Putamen (tissue), 1 donor: ENCODE results near the gene PIP5K1B.

Experiments used
- DNase-seq: peaks from one replicate; pipeline ENCODE4 v3.0.0-alpha.2; 2016; ENCODE audit warnings: low spot score

PIP5K1B gene

GRCh38 chr9:68859347-68859746 is 154.3 kb downstream of the PIP5K1B start:
- DNase-seq = no peak

GRCh38 chr9:68860419-68860818 is 155.4 kb downstream of the PIP5K1B start:
- no peak for DNase-seq

- no peak for DNase-seq
Observed at GRCh38 chr9:68861436-68861835, 156.4 kb downstream of the PIP5K1B start.

GRCh38 chr9:68867066-68867465 is 162.0 kb downstream of the PIP5K1B start:
- DNase-seq = no peak

GRCh38 chr9:68869022-68869421 is 164.0 kb downstream of the PIP5K1B start:
- DNase-seq = no peak

GRCh38 chr9:68870086-68870485 is 165.0 kb downstream of the PIP5K1B start:
- DNase-seq = no peak

GRCh38 chr9:68871236-68871635 is 166.2 kb downstream of the PIP5K1B start:
- DNase-seq = no peak

- no peak for DNase-seq
Observed at GRCh38 chr9:68872026-68872501, 167.0 kb downstream of the PIP5K1B start.

GRCh38 chr9:68873179-68873578 is 168.1 kb downstream of the PIP5K1B start:
- no peak for DNase-seq

- DNase-seq = no peak
Observed at GRCh38 chr9:68876273-68876672, 171.2 kb downstream of the PIP5K1B start.

GRCh38 chr9:68876681-68877080 is 171.6 kb downstream of the PIP5K1B start:
- no peak for DNase-seq

GRCh38 chr9:68877219-68877618 is 172.2 kb downstream of the PIP5K1B start:
- DNase-seq = no peak

- no peak for DNase-seq
Observed at GRCh38 chr9:68878450-68878849, 173.4 kb downstream of the PIP5K1B start.

GRCh38 chr9:68883224-68883623 is 178.2 kb downstream of the PIP5K1B start:
- DNase-seq = no peak

GRCh38 chr9:68887232-68887631 is 182.2 kb downstream of the PIP5K1B start:
- DNase-seq = no peak

- DNase-seq = no peak
Observed at GRCh38 chr9:68894502-68894901, 189.5 kb downstream of the PIP5K1B start.

- no peak for DNase-seq
Observed at GRCh38 chr9:68895741-68896478, 190.9 kb downstream of the PIP5K1B start.

GRCh38 chr9:68896486-68896885 is 191.4 kb downstream of the PIP5K1B start:
- no peak for DNase-seq

GRCh38 chr9:68897577-68898145 is 192.6 kb downstream of the PIP5K1B start:
- DNase-seq = no peak

- DNase-seq = no peak
Observed at GRCh38 chr9:68898781-68899439, 193.9 kb downstream of the PIP5K1B start.

- DNase-seq = no peak
Observed at GRCh38 chr9:68904454-68904853, 199.4 kb downstream of the PIP5K1B start.

- DNase-seq = no peak
Observed at GRCh38 chr9:68905129-68905528, 200.1 kb downstream of the PIP5K1B start.

- no peak for DNase-seq
Observed at GRCh38 chr9:68907910-68908309, 202.9 kb downstream of the PIP5K1B start.
